HG02981 (cell line): ENCODE results near the gene TXNDC5.

Experiments
- ATAC-seq: cut with Tn5 transposase; IDR thresholded peaks from one replicate; pipeline ENCODE4 v1.9.1; 2021; ENCODE audit warnings: mild to moderate bottlenecking, moderate library complexity; ENCODE audit not compliant: unreplicated experiment

The TXNDC5 gene

DNA sequence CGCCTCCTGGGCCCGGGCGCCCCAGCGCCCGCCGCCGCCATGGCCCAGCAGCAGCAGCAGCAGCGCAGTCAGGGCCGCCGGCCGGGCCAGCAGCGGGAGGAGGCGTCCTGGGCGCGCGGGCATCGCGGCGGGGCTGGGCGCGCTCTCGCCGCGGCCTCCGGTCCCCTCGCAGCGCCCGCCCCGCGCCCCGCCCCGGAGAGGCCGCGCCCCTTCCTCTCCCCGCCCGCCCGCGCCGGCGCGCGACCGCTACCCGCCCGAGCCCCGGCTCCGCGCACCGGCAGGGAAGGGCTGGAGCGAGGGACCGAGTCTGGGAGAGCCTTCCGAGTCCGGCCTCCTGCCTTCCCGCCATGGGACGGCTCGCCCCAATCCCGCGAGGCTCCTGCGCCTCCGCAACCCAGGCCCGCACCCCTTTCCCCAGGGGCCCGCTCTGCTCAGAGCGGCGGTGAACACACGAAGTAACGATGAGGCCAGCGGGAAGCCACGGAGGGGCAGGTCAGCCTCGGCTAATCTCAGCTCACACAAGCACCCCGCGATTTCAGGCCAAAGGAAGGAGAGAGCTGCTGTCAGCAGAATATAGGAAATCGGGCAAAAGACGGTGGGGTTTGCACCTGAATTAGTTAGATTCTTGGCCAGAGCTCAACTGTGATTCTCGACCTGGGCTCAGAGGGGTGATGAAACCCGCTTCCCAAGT is at the start of gene TXNDC5:
Gene TXNDC5, minus strand, starts transcription at position 135 of the 691 bp plus-strand sequence. Its CDS starts 12 bp downstream, at position 123.
- peak; percentile 58 for ATAC-seq

DNA sequence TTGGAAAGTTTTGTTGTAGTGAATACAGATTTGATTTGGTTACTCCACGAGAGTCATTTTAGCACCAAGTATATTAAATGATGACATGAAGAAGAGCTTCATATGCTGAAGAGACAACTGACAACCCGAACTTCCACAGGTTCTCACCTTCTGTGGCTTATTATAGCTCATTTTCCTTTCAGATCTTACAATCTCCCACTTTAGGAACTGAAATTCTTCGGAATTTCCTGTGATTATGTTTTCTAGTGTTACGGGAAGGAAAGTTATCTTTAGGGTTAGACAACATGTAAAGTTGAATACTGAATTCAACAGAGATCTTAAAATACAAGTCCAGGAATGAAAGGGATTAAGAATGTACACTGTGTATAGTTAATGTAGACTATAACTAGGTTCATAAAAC is 49.6 kb upstream of the TXNDC5 start:
- ATAC-seq = no peak

DNA sequence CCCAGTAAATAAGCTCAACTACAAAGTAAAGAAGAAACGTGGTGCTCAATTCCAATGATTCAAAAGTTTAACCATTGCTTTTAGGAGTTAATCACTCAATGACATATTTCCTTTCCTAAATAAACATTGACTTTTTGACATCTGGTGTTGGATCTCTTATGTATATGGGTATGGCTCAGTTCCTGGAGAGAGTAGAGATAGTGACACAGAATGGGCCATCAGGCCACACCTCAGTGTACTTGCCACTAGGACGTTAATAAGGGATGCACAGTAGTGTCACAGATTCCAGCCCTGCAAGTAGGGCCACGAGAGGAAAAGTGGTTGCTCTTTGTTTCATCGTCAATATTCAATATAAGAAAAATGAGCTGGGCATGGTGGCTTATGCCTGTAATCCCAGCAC is 48.9 kb upstream of the TXNDC5 start:
- ATAC-seq = no peak

DNA sequence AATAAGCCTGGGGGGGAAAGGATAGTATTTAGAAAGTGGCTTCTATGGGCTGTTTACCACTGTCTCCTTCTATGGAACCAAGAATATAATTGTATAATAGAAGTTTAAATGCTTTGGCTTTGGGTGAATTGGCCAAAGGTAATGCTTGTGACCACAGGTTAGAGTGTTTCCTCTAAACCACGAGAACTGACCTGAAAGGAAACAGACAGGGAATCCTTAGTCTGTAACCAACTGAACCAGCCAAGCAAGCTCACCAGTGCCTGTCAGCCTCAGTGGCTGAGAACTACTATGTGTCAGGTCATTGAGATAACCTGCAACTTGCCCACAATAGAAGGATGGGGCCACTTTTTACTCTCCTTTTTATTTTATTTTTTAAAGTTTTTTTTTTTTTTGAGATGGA is 47.9 kb upstream of the TXNDC5 start:
- ATAC-seq = no peak

DNA sequence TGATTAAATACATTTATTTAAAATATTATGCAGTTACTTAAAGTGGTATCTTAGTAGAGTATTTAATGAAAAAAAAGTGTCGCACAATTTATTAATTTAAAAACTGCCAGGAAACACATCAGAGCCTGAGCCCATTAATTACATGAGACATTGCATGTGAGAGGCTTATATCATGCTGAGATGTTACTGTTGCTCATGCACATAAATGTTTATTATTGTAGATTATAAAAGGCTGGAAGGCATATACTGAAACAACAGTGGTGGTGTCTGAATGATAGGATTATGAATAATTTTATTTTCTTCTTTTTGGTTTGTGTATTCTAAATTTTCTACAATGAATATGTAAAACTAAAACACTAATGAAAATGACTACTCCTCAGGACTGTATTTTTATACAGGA is 45.7 kb upstream of the TXNDC5 start:
- ATAC-seq = no peak

DNA sequence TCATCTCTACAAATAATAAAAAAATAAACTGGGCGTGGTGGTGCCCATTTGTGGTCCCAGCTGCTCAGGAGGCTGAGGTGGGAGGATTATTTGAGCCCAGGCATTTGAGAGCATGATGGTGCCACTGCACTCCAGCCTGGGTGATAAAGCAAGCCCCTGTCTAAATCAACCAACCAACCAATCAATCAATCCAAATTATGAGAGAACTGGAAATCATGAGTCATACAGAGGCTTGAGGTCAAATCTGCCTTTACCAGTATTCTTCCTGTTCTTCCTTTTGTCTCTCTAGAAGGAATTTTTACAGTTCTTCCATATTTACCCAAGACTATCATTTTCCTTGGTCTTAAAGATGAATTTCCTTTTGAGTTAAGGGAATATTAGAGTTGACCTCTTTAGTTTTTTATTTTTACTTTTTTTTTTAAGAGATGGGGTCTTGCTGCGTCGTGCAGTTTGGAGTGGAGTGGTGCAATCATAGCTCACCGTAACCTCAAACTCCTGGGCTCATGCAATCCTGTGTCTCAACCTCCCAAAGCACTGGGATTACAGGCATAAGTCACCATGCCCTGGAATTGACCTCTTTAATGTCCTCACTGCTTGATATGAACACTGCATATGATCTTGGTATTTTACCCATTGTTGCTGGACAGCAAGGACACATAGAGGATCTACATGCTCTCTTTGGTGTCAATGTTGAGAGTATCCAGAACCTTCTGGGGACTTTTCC is 44.1 kb upstream of the TXNDC5 start:
- ATAC-seq = no peak

DNA sequence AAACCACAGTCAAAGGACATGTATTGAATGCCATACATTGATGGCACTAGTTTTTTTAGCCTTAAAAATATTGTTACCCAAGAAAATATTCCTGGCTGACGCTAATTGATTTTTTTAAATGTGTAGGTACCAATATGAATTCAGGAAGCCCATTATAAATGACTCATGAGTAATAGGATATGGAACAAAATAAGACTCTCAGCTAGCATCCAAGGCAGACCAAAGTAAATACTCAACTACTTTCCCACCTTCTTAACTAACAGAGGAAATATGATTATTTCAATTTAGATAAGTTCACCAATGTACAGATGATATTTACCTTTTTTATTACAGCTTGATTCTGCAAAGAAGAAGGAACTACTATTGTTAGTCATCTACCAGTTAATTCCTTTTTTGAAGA is 43.2 kb upstream of the TXNDC5 start:
- no peak for ATAC-seq

DNA sequence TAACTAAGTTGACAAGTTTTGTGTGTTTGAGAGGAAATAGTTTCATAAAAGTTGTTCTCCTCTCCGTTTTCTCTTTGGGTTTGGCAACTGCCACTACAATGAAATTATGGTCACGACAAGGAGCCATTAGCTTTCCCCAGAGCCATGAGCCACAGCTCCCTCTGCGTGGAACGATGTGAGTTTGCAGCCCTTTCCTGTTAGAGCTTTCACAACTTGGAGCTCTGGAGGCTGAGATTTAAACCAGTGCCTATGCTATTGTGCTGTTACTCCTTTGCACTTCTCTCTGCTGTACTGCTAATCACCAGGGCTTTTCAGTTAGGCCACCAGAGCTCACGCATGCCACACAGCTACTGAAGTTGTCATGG is 29.3 kb upstream of the TXNDC5 start:
- no peak for ATAC-seq

DNA sequence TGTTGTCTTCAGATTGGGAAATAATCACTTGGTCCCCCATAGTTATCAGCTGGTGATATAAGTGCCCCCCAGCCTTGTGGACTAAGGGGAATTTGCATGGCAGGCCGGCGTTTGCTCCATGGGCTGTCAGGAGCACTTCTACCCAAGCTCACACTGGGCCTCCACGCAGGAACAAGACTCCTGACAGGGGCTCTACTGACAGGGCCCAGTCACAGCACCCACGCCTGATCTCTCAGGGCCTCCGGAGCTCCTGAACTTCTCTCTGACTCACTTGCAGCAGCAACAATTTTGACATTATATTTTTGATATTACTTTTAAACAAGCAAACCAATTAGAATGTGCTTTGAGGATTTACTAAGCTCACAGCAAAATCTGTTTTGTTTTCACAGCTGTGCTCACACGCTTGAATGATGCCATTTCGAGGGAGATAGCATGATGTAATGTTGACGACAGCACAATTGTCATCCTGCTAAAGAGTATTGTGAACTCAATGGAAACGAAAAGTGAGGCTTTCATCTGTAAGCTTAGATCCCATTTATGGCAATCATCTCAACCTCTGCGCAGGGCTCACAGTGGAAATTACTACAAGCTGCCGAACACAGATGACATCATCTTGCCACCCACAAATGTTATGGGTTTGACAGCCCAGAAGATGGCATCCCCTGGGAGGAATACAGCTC is 28.7 kb upstream of the TXNDC5 start:
- ATAC-seq = no peak

DNA sequence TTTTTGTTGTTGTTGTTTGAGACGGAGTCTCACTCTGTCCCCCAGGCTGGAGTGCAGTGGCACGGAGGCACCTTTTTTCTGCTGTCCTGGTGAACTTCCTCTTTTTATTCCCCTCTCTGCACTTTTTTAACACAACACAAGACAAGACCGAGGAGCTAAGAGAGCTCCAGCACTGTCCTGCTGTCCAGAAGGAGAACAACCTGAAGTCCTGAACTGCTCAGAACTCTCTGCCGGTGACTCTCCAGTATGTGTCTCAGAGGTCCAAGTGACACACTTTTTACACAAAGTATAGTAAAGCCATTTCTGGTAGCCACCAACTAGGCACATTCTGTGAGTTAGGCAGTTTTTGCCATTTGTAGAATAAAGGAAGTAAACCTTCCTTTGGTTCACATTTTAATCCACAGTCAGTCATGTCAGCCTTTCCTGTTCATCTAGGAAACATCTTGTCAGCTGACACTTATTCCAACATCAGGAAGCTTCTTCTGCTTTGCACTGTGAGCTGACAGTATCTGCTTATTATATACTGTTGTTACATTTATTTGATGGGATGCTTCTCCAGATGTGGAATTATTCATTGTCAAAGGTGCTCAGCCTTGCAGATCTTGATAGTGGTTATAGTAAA is 28.1 kb upstream of the TXNDC5 start:
- no peak for ATAC-seq

DNA sequence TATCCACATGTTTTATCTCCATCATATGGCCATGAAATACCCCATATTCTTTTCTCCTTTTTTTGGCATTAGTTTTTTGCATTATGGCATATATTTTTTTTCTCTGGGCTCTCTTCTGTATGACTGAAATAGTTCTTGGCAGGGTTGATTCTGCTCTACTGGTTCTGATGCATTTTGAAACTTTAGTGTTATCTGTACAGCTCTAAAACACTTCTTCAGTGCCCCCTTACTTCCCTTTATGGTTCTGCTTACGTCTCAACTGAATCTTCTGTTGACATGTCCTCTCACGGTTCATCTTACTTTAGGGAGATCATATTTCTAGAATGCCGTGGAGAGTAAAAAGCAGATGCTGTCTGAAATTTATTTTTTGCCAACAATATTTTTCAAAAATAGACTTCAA is 23.2 kb upstream of the TXNDC5 start:
- peak; percentile 89 for ATAC-seq

DNA sequence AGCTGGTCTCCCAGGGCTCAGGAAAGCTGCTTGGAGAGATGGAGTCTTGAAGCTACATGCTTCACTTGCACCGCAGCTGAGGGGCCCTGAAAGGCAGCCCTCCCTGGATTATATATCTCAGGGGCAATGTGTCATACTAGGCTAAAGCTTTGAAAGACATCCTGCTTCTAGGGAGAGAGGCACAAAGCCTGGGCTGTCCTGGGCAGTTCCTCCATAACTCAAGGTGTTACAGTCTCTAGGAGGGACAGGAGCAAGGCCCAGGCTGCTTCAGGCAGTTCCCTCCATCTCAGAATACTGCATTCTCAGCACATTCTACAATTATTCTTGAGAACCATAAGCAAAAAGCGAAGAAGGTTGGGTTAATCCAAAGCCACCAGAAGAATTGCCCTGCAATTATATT is 22.0 kb upstream of the TXNDC5 start:
- ATAC-seq = no peak

DNA sequence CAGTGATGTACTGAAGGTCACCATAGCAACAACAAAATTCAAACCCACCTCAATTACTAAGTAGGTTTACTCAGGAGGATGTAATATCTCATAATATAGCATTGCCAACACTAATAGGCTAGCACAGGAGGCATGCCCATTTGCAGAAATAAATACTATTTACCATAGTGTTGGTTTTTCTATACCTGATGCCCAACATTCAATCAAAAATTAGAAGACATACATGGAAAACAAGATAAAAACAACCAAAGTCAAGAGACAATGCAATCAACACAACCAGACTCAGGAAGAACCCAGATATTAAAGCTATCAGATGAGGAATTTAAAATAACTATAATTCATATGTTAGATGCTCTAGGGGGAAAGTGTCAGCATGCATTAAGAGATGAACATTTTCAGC is 14.3 kb upstream of the TXNDC5 start:
- no peak for ATAC-seq

DNA sequence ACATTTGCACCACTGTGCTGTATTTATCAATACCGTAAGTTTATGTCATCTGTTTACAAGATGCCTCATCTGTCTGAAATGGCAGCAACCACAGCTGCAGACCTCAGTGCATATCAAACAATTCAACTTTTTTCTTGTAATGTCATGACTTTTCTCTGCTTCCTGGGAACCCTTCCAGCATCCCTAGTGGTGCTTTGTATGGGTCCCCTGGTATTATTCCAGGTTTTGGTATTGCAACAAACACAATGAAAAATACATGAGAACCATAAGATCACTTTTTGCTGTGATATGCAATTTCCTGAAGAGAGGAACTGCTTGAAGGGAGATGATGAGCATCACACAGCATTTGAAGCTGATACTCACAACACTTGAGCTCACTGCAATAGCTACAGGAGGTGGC is 12.0 kb upstream of the TXNDC5 start:
- no peak for ATAC-seq

DNA sequence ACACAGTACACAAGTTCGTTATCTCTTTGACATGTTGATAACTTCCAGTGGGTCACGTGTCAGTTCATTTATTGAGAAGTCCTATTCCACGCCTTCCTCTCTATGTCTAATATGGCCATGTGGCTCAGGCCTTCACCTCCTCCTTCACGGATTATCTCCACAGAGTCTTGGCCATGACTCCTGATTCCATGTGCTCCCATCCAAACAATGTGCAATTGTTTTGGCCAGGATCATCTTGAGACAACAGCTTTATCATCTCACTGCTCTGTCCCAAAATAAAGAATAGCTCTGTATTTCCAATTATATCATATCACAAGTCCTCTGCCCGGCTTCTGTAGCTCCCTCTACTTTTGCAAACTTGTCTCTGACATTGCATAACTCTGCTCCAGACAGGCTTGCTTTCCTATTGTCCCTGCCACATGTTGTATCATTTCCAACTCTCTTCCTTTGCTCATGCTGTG is 11.1 kb upstream of the TXNDC5 start:
- ATAC-seq = no peak

DNA sequence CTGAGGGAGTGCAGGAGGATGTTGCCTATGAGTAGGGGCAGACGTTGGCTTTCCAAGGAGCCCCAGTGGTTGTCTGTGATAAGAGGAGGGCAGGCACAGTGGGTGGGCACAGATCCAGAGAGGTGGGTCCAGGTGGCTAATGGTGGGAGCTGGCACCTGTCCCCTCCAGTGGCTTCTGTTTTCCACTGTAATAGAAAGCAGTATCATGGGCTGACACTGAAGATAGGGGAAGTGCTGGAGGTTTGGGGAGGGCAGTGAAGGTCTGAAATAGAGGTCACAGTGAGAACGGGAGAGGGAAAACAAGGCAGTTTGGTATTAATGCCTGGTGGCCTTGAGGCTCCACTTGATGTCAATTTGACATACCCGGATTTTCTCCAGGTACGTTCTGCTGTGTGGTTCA is 10.5 kb upstream of the TXNDC5 start:
- ATAC-seq = no peak

DNA sequence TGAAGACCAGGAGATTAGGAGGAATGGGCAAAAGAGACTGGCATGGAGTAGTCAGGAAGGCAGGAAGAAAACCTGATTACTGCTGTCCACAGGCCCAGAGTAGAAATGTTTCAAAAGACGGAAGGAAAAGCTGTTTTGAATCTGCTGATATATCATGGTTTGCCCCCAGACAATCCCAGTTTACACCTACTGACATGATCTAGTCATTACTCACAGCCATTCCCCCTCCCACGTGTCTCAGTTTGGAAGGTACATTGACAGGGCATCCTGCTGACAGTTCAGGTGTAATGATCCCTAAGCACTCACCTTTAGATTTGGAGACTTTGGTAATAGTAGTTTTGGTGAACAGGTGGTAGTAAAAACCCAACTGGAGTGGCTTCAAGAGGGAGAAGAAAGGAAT is 9.8 kb upstream of the TXNDC5 start:
- ATAC-seq = no peak

DNA sequence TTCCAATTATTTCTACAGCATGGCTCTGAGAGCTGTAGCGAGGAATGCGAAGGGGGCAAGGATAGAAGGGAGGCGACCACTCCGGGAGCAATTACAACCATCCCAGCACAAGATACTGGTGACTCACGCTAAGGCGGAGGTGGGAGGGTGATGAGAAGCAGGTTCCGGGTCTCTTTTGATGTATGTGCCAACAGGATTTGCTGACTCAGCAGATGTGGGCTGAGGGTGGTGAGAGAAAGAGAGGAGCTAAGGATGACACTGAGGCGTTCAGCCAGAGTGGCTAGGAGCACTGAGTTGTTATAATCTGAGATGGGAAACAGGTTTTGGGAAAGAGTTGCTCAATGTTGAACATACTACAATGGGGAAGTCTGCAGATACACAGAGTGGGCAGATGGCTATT is 9.3 kb upstream of the TXNDC5 start:
- ATAC-seq = no peak

DNA sequence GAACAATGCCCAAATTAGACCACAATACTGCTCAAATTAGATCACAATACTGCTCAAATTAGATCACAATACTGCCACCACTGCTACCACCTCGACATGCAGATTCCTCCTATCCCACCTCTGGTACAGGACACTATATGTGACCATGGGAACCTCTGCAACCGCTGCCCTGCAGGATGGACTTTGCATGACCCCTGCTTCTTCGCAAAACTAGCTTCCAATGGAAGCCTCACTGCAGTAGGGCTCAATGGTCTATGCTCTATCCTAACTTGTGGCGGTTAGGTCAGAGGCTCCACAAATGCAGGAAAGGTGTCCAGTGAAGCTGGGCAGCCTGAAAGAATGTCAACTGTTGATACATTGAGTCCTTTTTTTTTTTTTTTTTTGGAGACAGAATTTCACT is 7.8 kb upstream of the TXNDC5 start:
- no peak for ATAC-seq

DNA sequence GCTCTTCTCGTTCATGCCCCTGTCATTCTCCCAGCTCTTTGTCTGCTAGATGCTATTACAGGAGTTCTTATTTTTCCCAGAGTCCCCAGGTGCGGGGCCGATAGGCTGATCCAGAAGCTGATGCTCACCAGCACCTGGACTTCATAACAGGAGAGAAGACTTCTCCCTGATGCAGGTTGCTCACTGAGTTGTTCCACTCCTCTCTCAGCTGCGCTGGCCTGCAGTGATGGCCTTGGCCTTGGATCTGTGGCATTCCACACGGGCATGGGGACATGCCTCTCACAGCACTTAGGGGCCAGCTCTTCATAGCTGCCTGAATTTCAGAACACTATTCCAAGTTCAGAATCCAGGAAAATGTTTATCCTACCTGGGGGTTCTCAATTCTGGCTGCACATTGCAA is 7.1 kb upstream of the TXNDC5 start:
- no peak for ATAC-seq

DNA sequence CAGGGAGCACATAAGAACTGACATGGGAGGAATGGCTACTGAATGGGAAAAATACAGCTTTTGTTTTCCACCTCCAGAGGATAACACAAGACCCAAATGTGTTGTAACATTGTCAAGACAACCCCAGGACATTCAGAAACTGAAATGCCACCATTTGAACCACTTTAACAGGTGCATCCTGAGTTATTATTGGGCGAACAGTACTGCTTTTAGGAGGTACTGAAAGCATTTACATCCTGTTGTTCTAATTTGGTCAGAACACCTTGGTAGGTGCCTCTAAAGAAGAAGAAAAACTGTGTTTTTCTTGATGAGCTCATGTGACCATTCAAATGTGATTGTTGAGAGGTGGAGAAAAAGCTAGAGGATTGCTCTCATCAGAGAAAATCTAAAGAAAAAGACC is 6.4 kb upstream of the TXNDC5 start:
- peak; percentile 91 for ATAC-seq
